ENCODE data around the gene MVK. TPM values are rescaled to one million over a fixed set of nuclear protein-coding genes. Genes with fewer than 3 reads are reported as not detected.

MVK gene
- total RNA-seq, 1 experiment from 2014 or later = 19.2 TPM

- Histone ChIP-seq H3K4me2 (ENCODE audit: insufficient read depth, insufficient read length, low read length) (no peak overlapping the region), H3T11ph (ENCODE audit: low read length) (no peak overlapping the region), H3K4ac (ENCODE audit: low read depth, low read length) (no peak overlapping the region), H3K79me2 (ENCODE audit: insufficient read depth, low read length) (no peaks in the 10 kb centered on the region), H3K23ac (ENCODE audit: insufficient read length, low read depth, low read length) (no peak overlapping the region), H3K56ac (ENCODE audit: insufficient read length, low read depth, low read length) (no peak overlapping the region), H3K18ac (ENCODE audit: insufficient read length, low read depth, low read length) (no peak overlapping the region), H2BK5ac (ENCODE audit: insufficient read length, low read length) (no peak overlapping the region), H3K9me3 (ENCODE audit: control insufficient read depth, low read depth, low read length) (no peaks in the 10 kb centered on the region), H2AFZ (ENCODE audit: low read length) (no peak overlapping the region), H3K14ac (ENCODE audit: insufficient read depth, low read length) (no peak overlapping the region), H4K5ac (ENCODE audit: insufficient read length, low read depth, low read length) (no peak overlapping the region), H2AK5ac (ENCODE audit: insufficient read length, low read length) (no peak overlapping the region), H3K79me1 (ENCODE audit: insufficient read depth, low read depth, low read length, poor library complexity, severe bottlenecking) (no peaks in the 10 kb centered on the region), H4K91ac (ENCODE audit: insufficient read length, low read depth, low read length) (no peak overlapping the region), H2BK15ac (ENCODE audit: low read depth, low read length) (no peak overlapping the region), H3K9ac (ENCODE audit: extremely low read depth, insufficient read length, low read length) (no peak overlapping the region), H2BK20ac (ENCODE audit: low read depth, low read length, poor library complexity, severe bottlenecking) (no peak overlapping the region), H4K20me1 (ENCODE audit: control insufficient read depth, insufficient read depth, insufficient read length) (no peaks in the 10 kb centered on the region), H3K27me3 (ENCODE audit: insufficient read depth, low read length) (no peaks in the 10 kb centered on the region), H2BK120ac (ENCODE audit: low read depth, low read length, poor library complexity, severe bottlenecking) (no peak overlapping the region), H3K27ac (ENCODE audit: insufficient read length, low read depth, low read length) (no peak overlapping the region), H3K4me1 (ENCODE audit: insufficient read depth, low read length) (no peaks in the 10 kb centered on the region), H3K23me2 (ENCODE audit: insufficient read length, low read depth, low read length, poor library complexity, severe bottlenecking) (no peaks in the 10 kb centered on the region), H2BK12ac (ENCODE audit: insufficient read length, low read depth, low read length) (no peak overlapping the region), H4K8ac (replicated peaks; ENCODE audit: insufficient read length, low read depth, low read length) (no peak overlapping the region)
- peaks cover 2% of the 10 kb centered on the region for H3K27me3 Mint-ChIP-seq (ENCODE audit: low read depth)
- TF ChIP-seq CTCF (conservative IDR thresholded peaks at IDR 0.05) = no peak
- H3K27ac Mint-ChIP-seq = peak overlapping the region in 1 of 3 experiments; percentile 15; a peak in 1 of 7 replicates
- H3K36me3 Mint-ChIP-seq (ENCODE audit: insufficient read depth in 1 of 3, low read depth in 3 of 3) = no peaks in the 10 kb centered on the region; a peak in 1 of 7 replicates
- peaks cover 0 to 18% of the 10 kb centered on the region in 2 experiments; a peak in 2 of 4 replicates for H3K4me1 Mint-ChIP-seq
- DNase-seq = no peak
- no CpG with 5 or more reads among the region's 4 CpGs for WGBS (ENCODE audit: extremely low coverage, insufficient read length, low lambda C conversion rate)
- no peak overlapping the region for H3K4me3 Mint-ChIP-seq
- H3K9me3 Mint-ChIP-seq = no peaks in the 10 kb centered on the region
Measured at GRCh38 chr12:109607618-109608017, 34.0 kb downstream of the MVK start.

All from H9 (cell line).